H1 (cell line): ENCODE measurements around the gene CRK. TPM values are rescaled to one million over a fixed set of nuclear protein-coding genes. Genes with fewer than 3 reads are reported as not detected.

Experiments
- CTCF ChIA-PET: fragments of 300-600 bp; sonication (Branson Sonifier 250); formaldehyde crosslinking; loops from one replicate; lab custom pipeline; 2021; ENCODE audit not compliant: partially characterized antibody; lab: Charles Lee
- POLR2A ChIA-PET: fragments of 300-600 bp; sonication (Branson Sonifier 250); formaldehyde crosslinking; loops from one replicate; lab custom pipeline; 2021; ENCODE audit warnings: inconsistent platforms; ENCODE audit not compliant: partially characterized antibody; lab: Charles Lee
- DNase-seq, 2 experiments: peaks; one replicate each; pipeline versions ENCODE4 v3.0.0 to v3.0.0-alpha.2; 2010 to 2022; ENCODE audit warnings: low spot score in 2 of 2, low read depth in 1 of 2, mixed read lengths in 1 of 2
- FAIRE-seq: peaks from 2 replicates; lab custom pipeline; 2011; peaks lifted over from hg19 to GRCh38; lab: Jason Lieb, UNC
- H2AFZ ChIP-seq: 2 replicates; pipeline ENCODE4 v1.8.1; 2012; ENCODE audit warnings: low read length, inconsistent platforms
- H2AK5ac ChIP-seq: 2 replicates; pipeline ENCODE4 v1.6.1; 2013; ENCODE audit warnings: low read depth, low read length
- H2BK120ac ChIP-seq: replicated peaks from 2 replicates; pipeline ENCODE3; 2013; ENCODE audit warnings: low read depth, low read length, inconsistent platforms
- H2BK12ac ChIP-seq: 2 replicates; pipeline ENCODE4 v1.6.1; 2013; ENCODE audit warnings: low read depth, low read length
- H2BK15ac ChIP-seq: 2 replicates; pipeline ENCODE4 v1.6.1; 2013; ENCODE audit warnings: low read length
- H2BK20ac ChIP-seq: 2 replicates; pipeline ENCODE4 v1.6.1; 2013; ENCODE audit warnings: low read length
- H2BK5ac ChIP-seq: 2 replicates; pipeline ENCODE4 v1.6.1; 2013; ENCODE audit warnings: low read depth, low read length
- H3K14ac ChIP-seq: 2 replicates; pipeline ENCODE4 v1.6.1; 2013; ENCODE audit warnings: inconsistent platforms; ENCODE audit not compliant: insufficient read length
- H3K18ac ChIP-seq: 2 replicates; pipeline ENCODE4 v1.6.1; 2013; ENCODE audit warnings: low read length; ENCODE audit errors: extremely low read depth
- H3K23ac ChIP-seq: 2 replicates; pipeline ENCODE4 v1.6.1; 2013; ENCODE audit warnings: inconsistent platforms; ENCODE audit not compliant: insufficient read length
- H3K23me2 ChIP-seq: 2 replicates; pipeline ENCODE4 v1.6.1; 2013; ENCODE audit warnings: low read depth, low read length
- H3K27ac ChIP-seq: 2 replicates; pipeline ENCODE4 v1.6.1; 2011; ENCODE audit warnings: low read depth, low read length, inconsistent platforms
- H3K27me3 ChIP-seq, 4 experiments: replicated peaks in 1 of 4; 1 replicate in 1 of 4; 2 replicates in 3 of 4; pipeline versions ENCODE4 v1.6.1 to v1.8.1; 2011 to 2013; ENCODE audit warnings: low read length in 3 of 4, mild to moderate bottlenecking in 3 of 4, inconsistent platforms in 2 of 4, mixed read lengths in 2 of 4, moderate library complexity in 1 of 4; ENCODE audit not compliant: control insufficient read depth in 3 of 4, insufficient read depth in 3 of 4; ENCODE audit errors: extremely low read depth in 1 of 4
- H3K36me3 ChIP-seq, 4 experiments: 2 replicates each; pipeline versions ENCODE4 v1.6.1 to v1.8.1; 2011 to 2013; ENCODE audit warnings: mild to moderate bottlenecking in 4 of 4, low read length in 3 of 4, moderate library complexity in 2 of 4, control low read depth in 1 of 4, inconsistent platforms in 1 of 4; ENCODE audit not compliant: insufficient read depth in 4 of 4, control insufficient read depth in 2 of 4
- H3K4ac ChIP-seq: replicated peaks from 2 replicates; pipeline ENCODE3; 2013; ENCODE audit warnings: low read length, low read depth, mixed read lengths, inconsistent platforms; ENCODE audit not compliant: insufficient read length
- H3K4me1 ChIP-seq, 4 experiments: replicated peaks in 1 of 4; 1 replicate in 1 of 4; 2 replicates in 3 of 4; pipeline versions ENCODE4 v1.6.1 to v1.8.1; 2011 to 2013; ENCODE audit warnings: low read length in 3 of 4, inconsistent platforms in 2 of 4, mixed read lengths in 1 of 4; ENCODE audit not compliant: insufficient read depth in 4 of 4, control insufficient read depth in 3 of 4
- H3K4me2 ChIP-seq, 2 experiments: 2 replicates each; pipeline versions ENCODE4 v1.6.1 to v1.8.1; 2011 to 2013; ENCODE audit warnings: low read depth in 2 of 2, low read length in 2 of 2, control low read depth in 1 of 2, inconsistent platforms in 1 of 2, mild to moderate bottlenecking in 1 of 2; ENCODE audit not compliant: insufficient read depth in 1 of 2
- H3K4me3 ChIP-seq, 4 experiments: fragments of 200-600, 300-600 bp in 1 of 4; sonication (generic), shearing (Covaris generic), sonication (Bioruptor Twin) in 1 of 4; 2 replicates each; pipeline versions ENCODE4 v1.5.1 to v1.8.1; 2011 to 2016; ENCODE audit warnings: low read length in 4 of 4, low read depth in 3 of 4, control low read depth in 2 of 4, inconsistent platforms in 2 of 4, mild to moderate bottlenecking in 2 of 4, mixed read lengths in 1 of 4, moderate library complexity in 1 of 4; ENCODE audit not compliant: insufficient read depth in 2 of 4; ENCODE audit errors: extremely low read depth in 1 of 4
- H3K56ac ChIP-seq: replicated peaks from 2 replicates; pipeline ENCODE3; 2013; ENCODE audit warnings: low read depth, mild to moderate bottlenecking, mixed read lengths, low read length, inconsistent platforms; ENCODE audit not compliant: insufficient read length
- H3K79me1 ChIP-seq: 2 replicates; pipeline ENCODE4 v1.6.1; 2013; ENCODE audit warnings: low read depth, low read length, control low read depth
- H3K79me2 ChIP-seq, 2 experiments: 2 replicates each; pipeline versions ENCODE4 v1.6.1 to v1.8.1; 2012 to 2013; ENCODE audit warnings: low read length in 2 of 2, mild to moderate bottlenecking in 2 of 2, inconsistent platforms in 1 of 2; ENCODE audit not compliant: insufficient read depth in 2 of 2, control insufficient read depth in 1 of 2
- H3K9ac ChIP-seq, 4 experiments: replicated peaks in 1 of 4; 1 replicate in 1 of 4; 2 replicates in 3 of 4; pipeline versions ENCODE4 v1.6.1 to v1.8.1; 2011 to 2013; ENCODE audit warnings: low read depth in 3 of 4, low read length in 3 of 4, control low read depth in 2 of 4, mild to moderate bottlenecking in 2 of 4, moderate library complexity in 2 of 4, inconsistent platforms in 1 of 4; ENCODE audit errors: extremely low read depth in 1 of 4
- H3K9me3 ChIP-seq, 2 experiments: 2 replicates each; pipeline versions ENCODE4 v1.6.1 to v1.8.1; 2012 to 2013; ENCODE audit warnings: mild to moderate bottlenecking in 2 of 2, moderate library complexity in 2 of 2, control low read depth in 1 of 2, inconsistent platforms in 1 of 2, low read depth in 1 of 2, low read length in 1 of 2, mixed read lengths in 1 of 2; ENCODE audit not compliant: insufficient read depth in 2 of 2
- H4K20me1 ChIP-seq, 2 experiments: replicated peaks in 1 of 2; 2 replicates each; pipeline versions ENCODE3 to v1.8.1; 2011 to 2013; ENCODE audit warnings: inconsistent platforms in 2 of 2, low read length in 2 of 2, mild to moderate bottlenecking in 1 of 2; ENCODE audit not compliant: insufficient read depth in 2 of 2, control insufficient read depth in 1 of 2
- H4K5ac ChIP-seq: 2 replicates; pipeline ENCODE4 v1.6.1; 2013; ENCODE audit warnings: low read length, low read depth, mixed read lengths, inconsistent platforms; ENCODE audit not compliant: insufficient read length
- H4K8ac ChIP-seq: 2 replicates; pipeline ENCODE4 v1.8.0; 2013; ENCODE audit warnings: mild to moderate bottlenecking, moderate library complexity, low read length, inconsistent platforms; ENCODE audit not compliant: insufficient read depth; ENCODE audit errors: extremely low read depth
- H4K91ac ChIP-seq: replicated peaks from 2 replicates; pipeline ENCODE3; 2013; ENCODE audit warnings: low read length, mixed read lengths, inconsistent platforms; ENCODE audit not compliant: insufficient read length
- MAX ChIP-seq: IDR thresholded peaks from 2 replicates; pipeline ENCODE4 v1.6.1; 2012; ENCODE audit warnings: inconsistent platforms
- SIX5 ChIP-seq: IDR thresholded peaks from 2 replicates; pipeline ENCODE4 v1.6.1; 2011; ENCODE audit warnings: mild to moderate bottlenecking, low read depth, low read length
- SRF ChIP-seq: IDR thresholded peaks from 2 replicates; pipeline ENCODE4 v1.6.1; 2011; ENCODE audit warnings: mild to moderate bottlenecking, low read depth, low read length, moderate library complexity
- TAF7 ChIP-seq: optimal IDR thresholded peaks from 2 replicates; pipeline ENCODE3; 2011; ENCODE audit warnings: low read depth, mild to moderate bottlenecking, inconsistent platforms, low read length, moderate library complexity, borderline replicate concordance
- ZNF274 ChIP-seq: IDR thresholded peaks from 2 replicates; pipeline ENCODE4 v1.7.0; 2012; ENCODE audit warnings: low read length, borderline replicate concordance; ENCODE audit errors: extremely low read depth
- WGBS, 2 experiments: shearing (Covaris generic) in 1 of 2; methylation state at CpG; one replicate each; pipeline versions ENCODE4 v1.1.6 to v1.1.7; 2013 to 2015; ENCODE audit warnings: low lambda C conversion rate in 2 of 2, mixed read lengths in 2 of 2, inconsistent platforms in 1 of 2, low coverage in 1 of 2, missing lambda C conversion rate in 1 of 2; ENCODE audit not compliant: insufficient replicate concordance in 2 of 2, insufficient coverage in 1 of 2, insufficient read length in 1 of 2; ENCODE audit errors: extremely low coverage in 1 of 2, missing lambda C conversion rate in 1 of 2; 5-methylcytosine and 5-hydroxymethylcytosine counted together
- polyA plus RNA-seq, 7 experiments: library from polyadenylated mRNA; depleted of rRNA in 3 of 7; stranded (reverse) in 5 of 7; unstranded in 2 of 7; fragments of >200 nt in 5 of 7; fragments of 200-250 nt in 2 of 7; gene quantifications; 1 replicate in 5 of 7; 2 replicates in 1 of 7; 4 replicates in 1 of 7; pipeline versions ENCODE4 v1.2.1 to v1.2.3, GENCODE V29; 2011 to 2013; ENCODE audit warnings: missing spikeins in 2 of 7, mixed read lengths in 2 of 7
- total RNA-seq: library from RNA; stranded (reverse); fragmentation: NEBNext Ultra II Directional; extraction: Animal tissue kit (Norgen Biotek cat#: 25700); gene quantifications from 2 replicates; pipeline ENCODE4 v1.2.1, GENCODE V29; 2021

The CRK gene
- total and polyA plus RNA-seq, 2 of the 8 experiments (the other 6 are each of a cell fraction or from before 2014, with no cell fraction given): 32.8 to 57.1 TPM

DNA sequence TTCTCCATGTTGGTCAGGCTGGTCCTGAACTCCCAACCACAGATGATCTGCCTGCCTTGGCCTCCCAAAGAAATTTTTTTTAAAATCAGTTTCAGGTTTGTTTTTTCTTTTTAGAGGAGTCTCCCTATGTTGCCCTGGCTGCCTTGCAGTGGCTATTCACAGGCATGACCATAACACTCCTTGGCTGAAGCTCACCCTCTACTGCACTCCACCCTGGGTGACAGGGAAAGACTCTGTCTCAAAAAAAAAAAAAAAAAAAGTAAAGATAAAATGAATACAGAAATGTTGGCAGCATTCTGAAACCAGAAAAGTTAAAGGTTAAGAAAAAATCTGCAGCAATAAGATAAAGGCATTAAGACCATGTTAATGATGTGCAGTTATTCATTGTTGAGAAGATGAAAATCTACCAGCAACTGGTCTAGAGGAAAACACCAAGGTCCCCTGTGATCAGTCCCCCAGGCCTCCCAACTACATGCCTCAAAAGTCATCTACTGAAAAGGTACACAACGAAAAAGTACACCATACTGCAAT is 71.1 kb downstream of the CRK start:
- peaks cover 88 to 99% of the 10 kb centered on the region in 2 experiments for H3K79me2 ChIP-seq
- H2AK5ac ChIP-seq: no peak overlapping the region
- no peak overlapping the region for H2BK120ac ChIP-seq
- H3K9me3 ChIP-seq: no peaks in the 10 kb centered on the region
- no peak overlapping the region for H4K5ac ChIP-seq
- ChIA-PET CTCF (interaction anchor here (1.0 to 3.2 kb wide), 3 partner anchors 19 to 45 kb away, joined by 4 to 18 read pairs (median 10); no protein-coding TSS in a partner anchor), POLR2A (interaction anchor here (0.6 to 5.1 kb wide), 10 partner anchors 11 to 165 kb away, joined by 3 to 52 read pairs (median 4); partner anchors contain the start of genes CRK and YWHAE)
- H3K4me2 ChIP-seq: no peak overlapping the region
- H3K4me3 ChIP-seq: no peak overlapping the region
- H3K27me3 ChIP-seq: no peaks in the 10 kb centered on the region
- DNase-seq (no peak), FAIRE-seq (no peak)
- no peaks in the 10 kb centered on the region; the same call in 1 of the 2 replicates for H3K79me1 ChIP-seq
- no peak overlapping the region for H2BK5ac ChIP-seq
- no peak overlapping the region for H3K4ac ChIP-seq
- H3K36me3 ChIP-seq: no peaks in the 10 kb centered on the region; a peak in 1 of 8 replicates
- no peak overlapping the region for H2BK20ac ChIP-seq
- H4K8ac ChIP-seq: no peak overlapping the region
- no peak overlapping the region for H3K23ac ChIP-seq
- no peak overlapping the region for H4K91ac ChIP-seq
- no peak overlapping the region for H3K9ac ChIP-seq
- no peak overlapping the region for H2AFZ ChIP-seq
- no peak overlapping the region for H2BK12ac ChIP-seq
- H3K23me2 ChIP-seq: no peaks in the 10 kb centered on the region
- H3K27ac ChIP-seq: no peak overlapping the region
- no peak overlapping the region for H2BK15ac ChIP-seq
- no peak overlapping the region for H3K18ac ChIP-seq
- no peak overlapping the region for H3K56ac ChIP-seq
- WGBS, 2 experiments: 84% methylated on average over 1 of the region's 1 CpG; no CpG with 5 or more reads in 1 of the 2 experiments
- H3K14ac ChIP-seq: no peak overlapping the region
- peaks cover 41 to 50% of the 10 kb centered on the region in 2 experiments for H4K20me1 ChIP-seq
- H3K4me1 ChIP-seq: peaks cover 0 to 3% (median 1%) of the 10 kb centered on the region in 4 experiments; a peak in 3 of 7 replicates
- TF ChIP-seq SIX5: no peak
- no peak for TF ChIP-seq MAX
- TF ChIP-seq ZNF274: no peak
- TF ChIP-seq TAF7: no peak
- TF ChIP-seq SRF: no peak
